Thyroid gland (tissue), 4 donors: ENCODE results near the gene FANCL.

Experiments used
- CTCF ChIP-seq, 6 experiments: fragments of 200-600 bp in 3 of 6; fragments of 450-650 bp in 3 of 6; sonication (generic) in 3 of 6; IDR thresholded peaks; one replicate each; pipeline ENCODE4 v1.5.1; 2016 to 2019; ENCODE audit warnings: antibody characterized with exemption in 6 of 6, mild to moderate bottlenecking in 2 of 6, inconsistent platforms in 1 of 6, moderate library complexity in 1 of 6
- POLR2A ChIP-seq, 2 donors: fragments of 450-650 bp; IDR thresholded peaks; one replicate each; pipeline ENCODE4 v1.6.1; 2017; ENCODE audit warnings: antibody characterized with exemption in 2 of 2, mild to moderate bottlenecking in 2 of 2, moderate library complexity in 1 of 2

GRCh38 chr2:58202404-58202803 is 38.7 kb downstream of the FANCL start:
- TF ChIP-seq CTCF (IDR thresholded peaks at IDR 0.05) (no peak), POLR2A (IDR thresholded peaks at IDR 0.05) (no peak)
